Natural killer cell (primary cell): Measurements from ENCODE around the gene ADGRG6. TPM values are rescaled to one million over a fixed set of nuclear protein-coding genes. Genes with fewer than 3 reads are reported as not detected.

Source experiments
- ATAC-seq, 3 donors: fragments of 150-1000 bp in 2 of 3; fragments of 200-7000 bp in 1 of 3; cut with Tn5 transposase; 1 replicate in 1 of 3; 2 replicates in 2 of 3; pipeline ENCODE4 v1.10.0; 2021; ENCODE audit warnings: mild to moderate bottlenecking in 2 of 3, moderate library complexity in 2 of 3
- DNase-seq, 2 donors: peaks; one replicate each; pipeline versions ENCODE4 v3.0.0 to v3.0.0-alpha.2; 2013 to 2021; ENCODE audit warnings: mixed read lengths in 1 of 2
- H3K27ac ChIP-seq: one replicate; pipeline ENCODE4 v1.5.1; 2013; ENCODE audit warnings: mild to moderate bottlenecking, low read length
- H3K27me3 ChIP-seq: one replicate; pipeline ENCODE4 v1.6.1; 2013; ENCODE audit warnings: low read length; ENCODE audit not compliant: control insufficient read depth, insufficient read depth
- H3K36me3 ChIP-seq: one replicate; pipeline ENCODE4 v1.6.1; 2013; ENCODE audit warnings: low read length; ENCODE audit not compliant: control insufficient read depth, insufficient read depth
- H3K4me1 ChIP-seq: one replicate; pipeline ENCODE4 v1.6.1; 2013; ENCODE audit warnings: low read length; ENCODE audit not compliant: control insufficient read depth, insufficient read depth
- H3K4me3 ChIP-seq: one replicate; pipeline ENCODE4 v1.5.1; 2013; ENCODE audit warnings: low read length
- H3K9me3 ChIP-seq: one replicate; pipeline ENCODE4 v1.6.1; 2013; ENCODE audit warnings: low read length; ENCODE audit not compliant: control insufficient read depth, insufficient read depth
- H3K27ac Mint-ChIP-seq, 2 donors: one replicate each; pipeline ENCODE4 v1.8.0; 2022; ENCODE audit warnings: mild to moderate bottlenecking in 2 of 2, mixed read lengths in 2 of 2, moderate library complexity in 1 of 2
- H3K27me3 Mint-ChIP-seq, 2 donors: one replicate each; pipeline ENCODE4 v1.8.0; 2022; ENCODE audit warnings: low read depth in 2 of 2, mixed read lengths in 2 of 2
- H3K36me3 Mint-ChIP-seq: one replicate; pipeline ENCODE4 v1.8.0; 2022; ENCODE audit warnings: mixed read lengths
- H3K4me1 Mint-ChIP-seq, 2 donors: one replicate each; pipeline ENCODE4 v1.8.0; 2022; ENCODE audit warnings: mixed read lengths in 2 of 2
- H3K4me3 Mint-ChIP-seq: one replicate; pipeline ENCODE4 v1.8.0; 2022; ENCODE audit warnings: mild to moderate bottlenecking, moderate library complexity, mixed read lengths
- H3K9me3 Mint-ChIP-seq, 2 donors: one replicate each; pipeline ENCODE4 v1.8.0; 2022; ENCODE audit warnings: mixed read lengths in 2 of 2
- CTCF ChIP-seq: fragments of 200-600 bp; IDR thresholded peaks from one replicate; pipeline ENCODE4 v1.8.0; 2022; ENCODE audit warnings: antibody characterized with exemption
- WGBS: methylation state at CpG from one replicate; pipeline ENCODE4 v1.1.7; 2013; ENCODE audit warnings: missing lambda C conversion rate; ENCODE audit not compliant: insufficient coverage; 5-methylcytosine and 5-hydroxymethylcytosine counted together
- intact Hi-C: fragments of 100-400 bp; cut with micrococcal nuclease; formaldehyde crosslinking; loops from one replicate; pipeline ENCODE4 v1.14.2; 2022
- total RNA-seq, 4 donors: library from RNA; stranded (reverse); fragments of 120-200 nt in 1 of 4; gene quantifications; one replicate each; pipeline versions ENCODE4 v1.2.3 to v1.2.4, GENCODE V29; 2013 to 2022

ADGRG6 gene
- total RNA-seq, 3 donors from 2014 or later (not counting 1 experiment from before 2014, with no cell fraction given), result 0.05 to 0.24 TPM; not detected in 1

- no peaks in the 10 kb centered on the region for H3K9me3 Mint-ChIP-seq
- no peak overlapping the region for H3K27ac Mint-ChIP-seq
- no peak overlapping the region for H3K4me3 Mint-ChIP-seq
- intact Hi-C loops, result no loop called here
- H3K36me3 ChIP-seq, result no peaks in the 10 kb centered on the region
- H3K4me3 ChIP-seq, result no peak overlapping the region
- peaks cover 0 to 7% of the 10 kb centered on the region in 2 donors for H3K27me3 Mint-ChIP-seq
- no peak for TF ChIP-seq CTCF
- no peaks in the 10 kb centered on the region for H3K4me1 ChIP-seq
- H3K27me3 ChIP-seq, result no peaks in the 10 kb centered on the region
- no peak overlapping the region for H3K27ac ChIP-seq
- no peaks in the 10 kb centered on the region for H3K36me3 Mint-ChIP-seq
- H3K4me1 Mint-ChIP-seq, result no peaks in the 10 kb centered on the region
- ATAC-seq, result no peak
- 100% methylated on average over 1 of the region's 1 CpG for WGBS
- DNase-seq, result no peak
- H3K9me3 ChIP-seq, result no peaks in the 10 kb centered on the region
Measured at GRCh38 chr6:142459271-142459670, 157.5 kb downstream of the ADGRG6 start.

GRCh38 chr6:142462260-142462659, 160.5 kb downstream of the ADGRG6 start:
- no peaks in the 10 kb centered on the region for H3K36me3 ChIP-seq
- no peaks in the 10 kb centered on the region for H3K4me1 ChIP-seq
- no peak for TF ChIP-seq CTCF
- no peak overlapping the region for H3K27ac ChIP-seq
- no peaks in the 10 kb centered on the region for H3K4me1 Mint-ChIP-seq
- H3K36me3 Mint-ChIP-seq, result no peaks in the 10 kb centered on the region
- 93% methylated on average over 2 of the region's 2 CpGs for WGBS
- H3K27ac Mint-ChIP-seq, result no peak overlapping the region
- H3K4me3 Mint-ChIP-seq, result no peak overlapping the region
- no peaks in the 10 kb centered on the region for H3K9me3 Mint-ChIP-seq
- H3K27me3 Mint-ChIP-seq, result peaks cover 3 to 6% of the 10 kb centered on the region in 2 donors
- ATAC-seq, result no peak
- H3K4me3 ChIP-seq, result no peak overlapping the region
- no peaks in the 10 kb centered on the region for H3K9me3 ChIP-seq
- no peaks in the 10 kb centered on the region for H3K27me3 ChIP-seq
- no peak for DNase-seq
- intact Hi-C loops, result no loop called here

GRCh38 chr6:142463988-142464387, 162.2 kb downstream of the ADGRG6 start:
- H3K27me3 ChIP-seq, result no peaks in the 10 kb centered on the region
- no peak for TF ChIP-seq CTCF
- no peaks in the 10 kb centered on the region for H3K9me3 Mint-ChIP-seq
- H3K36me3 ChIP-seq, result no peaks in the 10 kb centered on the region
- H3K36me3 Mint-ChIP-seq, result no peaks in the 10 kb centered on the region
- no peak overlapping the region for H3K4me3 Mint-ChIP-seq
- no peak overlapping the region for H3K4me3 ChIP-seq
- no peak overlapping the region for H3K27ac Mint-ChIP-seq
- DNase-seq (no peak), ATAC-seq (no peak)
- H3K9me3 ChIP-seq, result no peaks in the 10 kb centered on the region
- H3K27ac ChIP-seq, result no peak overlapping the region
- H3K4me1 ChIP-seq, result no peaks in the 10 kb centered on the region
- WGBS, result 87% methylated on average over 5 of the region's 6 CpGs
- intact Hi-C loops, result no loop called here
- H3K27me3 Mint-ChIP-seq, result peaks cover 3 to 6% of the 10 kb centered on the region in 2 donors
- H3K4me1 Mint-ChIP-seq, result no peaks in the 10 kb centered on the region

- H3K27ac ChIP-seq, result no peak overlapping the region
- H3K36me3 ChIP-seq, result no peaks in the 10 kb centered on the region
- ATAC-seq, result no peak
- H3K4me1 Mint-ChIP-seq, result no peaks in the 10 kb centered on the region
- no peak overlapping the region for H3K27ac Mint-ChIP-seq
- H3K9me3 ChIP-seq, result no peaks in the 10 kb centered on the region
- TF ChIP-seq CTCF, result no peak
- H3K27me3 Mint-ChIP-seq, result peaks cover 0 to 6% of the 10 kb centered on the region in 2 donors
- 88% methylated on average over 1 of the region's 1 CpG for WGBS
- no peak for DNase-seq
- intact Hi-C loops, result no loop called here
- H3K36me3 Mint-ChIP-seq, result no peaks in the 10 kb centered on the region
- H3K4me1 ChIP-seq, result no peaks in the 10 kb centered on the region
- H3K27me3 ChIP-seq, result no peaks in the 10 kb centered on the region
- H3K4me3 ChIP-seq, result no peak overlapping the region
- H3K9me3 Mint-ChIP-seq, result no peaks in the 10 kb centered on the region
- H3K4me3 Mint-ChIP-seq, result no peak overlapping the region
Measured at GRCh38 chr6:142469220-142469619, 167.4 kb downstream of the ADGRG6 start.
